ENCODE results near the gene DGKZ.
A peak's percentile ranks its signal among the peaks of the same experiment; 100 is the strongest.

DGKZ gene

GRCh38 chr11:46381819-46382645, 34.8 kb downstream of the DGKZ start:
- DNase-seq (ENCODE audit: low spot score) = peak; percentile 58

- peak; percentile 83 for DNase-seq (ENCODE audit: low spot score)
Observed at GRCh38 chr11:46382646-46383403, 35.6 kb downstream of the DGKZ start.

- no peak for DNase-seq (ENCODE audit: low spot score)
Observed at GRCh38 chr11:46383404-46383758, 36.1 kb downstream of the DGKZ start.

DNA sequence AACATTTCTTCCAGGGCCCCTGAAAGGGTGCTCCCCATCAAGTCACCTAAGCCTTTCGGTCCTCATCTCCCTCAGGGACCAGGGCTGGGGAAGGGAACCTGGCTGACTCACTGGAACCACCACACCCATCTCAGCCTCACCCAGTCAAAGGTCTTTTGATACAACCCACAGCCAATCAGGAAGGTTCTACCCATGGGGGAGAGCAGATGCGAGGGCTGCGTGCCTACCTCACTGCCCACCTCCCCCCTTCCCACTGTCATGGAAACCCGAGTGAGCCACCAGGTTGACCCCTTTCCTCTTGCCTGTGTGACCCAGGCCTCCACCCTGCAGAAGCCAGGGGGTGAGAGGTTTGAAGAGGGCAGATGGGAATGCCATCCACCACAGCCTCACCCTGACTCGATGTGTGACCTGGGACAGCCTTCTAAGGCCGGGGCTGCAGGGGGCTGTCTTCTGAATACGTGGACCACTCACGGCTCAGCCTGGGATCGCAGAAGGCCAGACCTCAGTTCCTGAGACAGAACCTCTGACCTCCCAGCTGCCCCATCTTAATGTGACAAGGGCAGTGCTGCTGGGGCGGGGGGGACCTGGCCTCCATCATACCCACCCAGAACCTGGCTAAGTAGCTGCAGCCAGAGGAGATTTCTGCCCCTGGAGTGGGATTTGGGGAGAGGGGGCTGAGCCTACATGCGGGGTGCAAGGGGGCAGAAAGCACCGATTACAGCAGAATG, 36.9 kb downstream of the DGKZ start:
- no peak for DNase-seq (ENCODE audit: low spot score)

GRCh38 chr11:46385169-46386004, 38.1 kb downstream of the DGKZ start:
- DNase-seq (ENCODE audit: low spot score) = no peak

DNA sequence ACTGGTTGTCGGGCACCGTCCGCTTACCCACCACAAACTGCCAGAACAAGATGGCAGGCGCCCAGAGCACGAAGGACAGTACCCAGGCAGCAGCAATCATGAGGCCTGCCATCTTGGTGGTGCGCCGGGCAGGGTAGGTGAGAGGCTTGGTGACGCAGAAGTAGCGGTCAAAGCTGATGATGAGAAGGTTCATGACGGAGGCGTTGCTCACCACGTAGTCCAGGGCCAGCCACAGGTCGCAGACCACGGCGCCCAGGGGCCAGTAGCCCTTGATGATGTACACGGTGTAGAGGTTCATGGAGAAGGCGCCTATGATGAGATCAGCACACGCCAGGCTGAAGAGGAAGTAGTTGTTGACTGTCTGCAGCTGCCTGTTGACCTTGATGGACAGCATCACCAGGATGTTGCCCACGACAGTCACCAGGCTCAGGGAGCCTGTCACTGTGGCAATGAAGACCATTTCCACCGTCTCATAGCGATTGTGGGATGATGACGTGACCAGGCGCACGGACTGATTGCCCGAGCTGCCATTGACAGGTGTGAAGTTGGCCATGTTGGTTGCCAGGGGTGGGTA, 38.8 kb downstream of the DGKZ start:
- DNase-seq (ENCODE audit: low spot score) = no peak

DNA sequence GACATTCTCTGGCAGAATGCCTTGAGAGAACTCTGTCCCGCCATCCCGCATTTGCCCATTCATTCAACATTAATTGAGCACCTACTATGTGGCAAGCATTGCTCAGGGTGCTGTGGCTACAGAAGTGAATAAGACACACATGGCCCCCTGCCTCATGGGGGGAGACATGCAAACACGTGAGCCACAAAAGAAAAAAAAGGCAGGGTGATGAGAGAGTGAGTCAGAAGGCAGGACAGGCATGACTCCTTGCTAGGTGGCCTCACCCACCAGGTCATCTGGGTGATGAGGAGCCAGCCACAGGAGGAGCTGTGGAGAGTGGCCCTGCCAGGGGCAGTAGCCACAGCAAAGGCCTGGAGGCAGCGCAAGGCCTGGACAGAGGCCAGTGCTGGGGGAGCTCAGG, 39.4 kb downstream of the DGKZ start:
- peak; percentile 74 for DNase-seq (ENCODE audit: low spot score)

DNA sequence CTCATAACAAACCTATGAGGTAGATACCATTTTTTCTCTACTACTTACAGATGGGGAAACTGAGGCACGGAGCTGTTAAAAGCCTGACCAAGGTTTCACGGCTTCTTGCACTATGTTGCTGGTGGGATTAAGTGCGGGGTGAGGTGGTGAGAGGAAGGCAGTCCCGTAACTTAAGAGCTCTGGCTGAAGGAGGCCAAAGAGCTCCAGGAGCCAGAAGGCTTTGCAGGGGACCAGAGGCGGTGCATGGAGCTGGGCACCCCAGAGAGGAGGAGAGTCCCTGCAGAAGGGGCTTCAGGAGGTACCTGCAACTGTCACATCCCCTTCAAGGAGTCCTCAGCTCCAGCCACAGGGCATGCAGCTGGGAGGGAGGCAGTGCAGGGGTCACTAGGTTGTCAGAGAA, 40.2 kb downstream of the DGKZ start:
- DNase-seq (ENCODE audit: low spot score) = no peak

GRCh38 chr11:46387919-46388618, 40.8 kb downstream of the DGKZ start:
- no peak for DNase-seq (ENCODE audit: low spot score)

DNA sequence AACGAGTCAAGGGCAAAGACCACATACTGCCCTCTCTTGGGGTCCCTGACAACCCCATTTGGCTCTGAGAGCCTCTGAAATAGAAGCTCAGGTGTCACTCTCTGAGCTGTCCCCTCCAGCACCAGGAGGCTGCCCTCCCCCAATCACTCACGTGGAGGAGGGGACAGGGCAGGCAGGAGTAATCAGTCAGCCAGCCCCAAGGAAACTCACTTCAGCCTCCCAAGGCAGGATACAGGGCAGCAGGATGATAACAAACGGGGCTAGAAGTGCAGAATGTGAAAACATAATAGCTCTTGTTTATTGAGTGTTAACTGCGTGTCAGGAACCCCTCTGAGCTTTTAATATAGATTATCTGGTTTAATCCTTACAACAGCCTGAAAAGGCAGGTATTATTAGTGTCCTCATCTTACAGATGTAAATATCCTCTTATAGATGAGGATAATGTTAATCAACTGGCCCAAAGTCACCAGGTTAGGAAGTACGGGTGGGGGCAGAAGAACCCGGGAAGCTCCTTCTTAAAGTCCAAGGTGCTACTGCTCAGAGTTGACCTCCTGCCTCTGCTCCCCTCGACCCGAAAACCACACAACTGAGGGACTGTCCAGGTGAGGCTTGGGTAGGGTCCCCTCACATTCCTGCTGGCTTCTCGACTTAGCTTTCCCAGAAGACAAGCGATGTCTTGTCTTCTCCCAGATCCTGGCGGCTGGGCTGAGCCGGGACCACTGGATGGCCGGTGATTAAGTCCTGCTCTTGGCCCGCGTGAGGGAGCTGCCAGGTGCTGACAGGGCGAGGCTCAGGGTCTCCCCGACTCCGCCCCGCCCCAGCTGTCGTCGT, 41.6 kb downstream of the DGKZ start:
- DNase-seq (ENCODE audit: low spot score) = no peak

DNA sequence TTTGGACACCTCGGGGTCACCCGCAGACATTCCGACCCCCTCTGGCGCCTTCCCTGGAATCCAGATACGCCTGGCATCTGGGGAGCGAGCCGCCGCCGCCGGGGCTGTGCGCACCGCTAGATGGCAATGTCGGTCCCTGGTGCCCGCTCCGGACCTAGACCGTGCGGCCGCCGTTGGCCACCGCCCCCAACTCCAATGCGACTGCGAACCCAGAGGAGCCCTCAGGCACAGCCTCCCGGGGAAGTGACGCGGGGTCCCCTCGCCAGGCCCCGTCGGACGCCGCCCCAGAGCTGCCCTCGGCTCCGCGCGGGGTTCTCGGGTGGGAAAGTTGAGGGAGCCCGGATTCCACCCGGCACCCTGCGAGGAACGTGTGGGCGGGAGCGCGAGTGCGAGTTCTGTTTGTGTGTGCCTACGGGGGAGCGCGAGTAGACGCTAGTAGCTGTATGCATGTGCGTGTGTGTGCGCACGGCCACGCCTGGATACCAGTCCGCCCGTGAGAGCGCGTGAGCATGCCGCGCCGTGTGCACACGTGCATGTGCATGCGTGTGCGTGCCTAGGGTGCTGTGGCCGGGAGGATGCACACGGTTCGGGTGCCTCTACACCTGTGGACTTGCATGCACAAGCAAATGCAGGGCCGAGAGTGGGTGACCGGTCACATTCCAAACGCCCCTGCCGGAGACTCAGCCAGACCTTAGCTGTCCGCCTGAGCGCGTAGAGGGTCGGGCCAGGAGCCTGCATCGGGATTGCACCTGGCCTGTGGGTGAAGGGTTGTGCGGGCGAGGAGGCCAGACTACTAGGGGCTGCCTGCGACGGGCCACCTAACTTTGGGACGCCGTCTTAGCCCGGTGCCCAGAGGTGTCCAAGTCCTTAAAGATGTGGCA, 42.4 kb downstream of the DGKZ start:
- peak; percentile 92 for DNase-seq (ENCODE audit: low spot score)

DNA sequence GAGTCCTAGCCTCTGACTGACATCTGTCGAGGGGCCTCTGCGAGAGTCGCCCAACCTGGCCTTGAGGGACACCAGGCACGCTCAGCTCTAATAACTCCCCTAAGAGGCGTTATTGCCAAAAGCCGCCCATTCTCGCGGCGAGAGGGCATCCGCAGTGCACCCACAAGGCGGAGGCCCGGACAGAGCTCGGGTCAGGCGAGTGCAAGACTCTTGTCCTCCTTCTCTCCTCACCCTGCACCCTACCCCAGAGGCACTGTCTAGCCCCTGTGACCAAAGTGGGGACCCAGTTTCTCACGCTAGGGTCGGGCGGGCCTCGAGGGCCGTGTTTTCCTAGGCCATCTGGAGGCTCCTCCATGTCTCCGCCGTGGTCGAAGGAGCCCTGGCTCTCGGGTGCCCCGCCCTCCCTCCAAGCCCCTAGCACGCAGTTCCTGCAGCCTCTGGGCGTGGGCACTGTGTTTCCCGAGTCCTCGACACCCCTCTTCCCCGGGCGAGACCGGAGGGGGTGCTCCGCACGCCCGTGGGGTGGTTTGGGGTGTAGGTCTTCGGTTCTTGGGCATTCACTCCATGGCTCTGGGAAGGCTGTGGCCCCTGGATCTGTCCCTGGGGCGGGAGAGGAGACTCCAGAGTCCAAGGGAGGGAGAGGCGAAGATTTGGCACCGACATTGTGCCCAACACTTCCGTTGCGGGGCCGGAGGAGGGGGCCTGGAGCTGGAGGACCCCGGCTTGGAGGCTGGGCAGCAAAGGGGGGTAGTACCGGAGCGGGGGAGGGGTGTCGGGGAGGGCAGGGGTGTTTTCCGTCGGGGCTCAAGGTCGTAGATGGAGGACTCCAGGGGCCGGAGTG, 43.3 kb downstream of the DGKZ start:
- DNase-seq (ENCODE audit: low spot score) = no peak

- no peak for DNase-seq (ENCODE audit: low spot score)
Observed at GRCh38 chr11:46391186-46391577, 43.9 kb downstream of the DGKZ start.

- peak; percentile 86 for DNase-seq (ENCODE audit: low spot score)
Observed at GRCh38 chr11:46391578-46392420, 44.5 kb downstream of the DGKZ start, which contains the start of gene CHRM4. Gene CHRM4, minus strand, starts transcription at chr11:46391776. Its CDS starts 5,219 bp downstream, at chr11:46386557.

DNA sequence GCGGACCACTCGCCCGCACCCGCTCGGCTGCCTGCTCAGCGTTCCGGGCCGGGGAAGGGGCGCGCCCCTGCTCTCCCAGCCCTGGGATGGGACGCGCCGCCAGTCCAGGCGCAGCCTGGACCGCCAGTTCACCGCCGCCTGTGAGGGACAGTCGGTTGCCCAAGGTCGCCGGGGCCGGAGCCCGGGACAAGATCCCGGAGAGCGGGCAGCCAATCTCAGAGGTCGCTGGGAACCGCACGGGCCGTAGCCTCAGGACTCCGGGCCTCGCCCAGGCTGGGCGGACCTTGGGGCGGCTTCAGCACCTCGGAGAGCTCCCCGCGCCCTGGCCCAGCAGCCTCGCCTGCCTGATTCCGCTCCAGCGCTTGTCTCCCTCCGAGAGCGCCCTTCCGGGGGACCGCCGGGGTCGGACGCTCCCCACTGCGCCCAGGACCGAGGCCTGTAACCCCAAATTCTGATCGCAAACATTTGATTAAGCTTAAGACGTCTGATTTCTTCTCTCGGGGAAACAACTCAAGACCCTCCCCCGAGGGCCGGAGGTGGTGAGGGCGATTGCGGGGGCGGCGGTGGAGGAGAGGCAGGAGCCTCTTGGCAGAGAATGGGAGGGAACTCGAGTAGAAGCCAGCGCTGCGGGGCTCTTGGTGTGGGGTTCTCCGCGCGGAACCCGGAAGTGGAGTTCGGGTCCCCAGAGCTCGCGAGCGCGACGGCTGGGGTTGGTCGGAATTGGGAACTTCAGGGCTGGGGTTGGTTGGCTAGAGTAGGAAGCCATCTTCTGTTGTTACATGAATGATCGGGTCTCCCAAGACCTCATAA, 45.4 kb downstream of the DGKZ start:
- peak; percentile 97 for DNase-seq (ENCODE audit: low spot score)

DNA sequence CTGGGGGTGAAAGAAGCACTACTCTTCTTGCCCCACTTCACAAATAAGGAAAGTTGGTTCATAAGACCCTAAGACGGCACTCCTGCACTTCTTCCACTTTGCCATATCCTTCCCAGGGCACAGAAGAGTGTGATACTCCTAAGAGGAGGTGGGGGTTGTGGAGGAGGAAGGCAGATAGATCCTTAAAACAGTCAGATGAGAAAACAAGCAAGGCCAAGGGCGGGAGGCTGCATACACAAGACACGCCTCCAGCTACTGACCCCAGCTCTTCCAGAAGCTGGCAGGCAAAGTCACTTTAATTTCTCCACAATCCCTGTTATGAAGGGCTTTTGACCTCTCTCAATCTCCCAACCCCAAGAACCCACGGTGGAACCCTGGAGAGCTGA, 46.0 kb downstream of the DGKZ start:
- no peak for DNase-seq (ENCODE audit: low spot score)

Data from AG08396 (cell line).